ENCODE results near the gene TLCD5. TPM values are rescaled to one million over a fixed set of nuclear protein-coding genes. Genes with fewer than 3 reads are reported as not detected.

The TLCD5 gene
- total RNA-seq, 4 donors from 2014 or later, result 1.3 to 9.4 (median 1.5) TPM; not detected in 1

GRCh38 chr11:120381401-120381800 is 56.3 kb downstream of the TLCD5 start:
- no peak overlapping the region for H3K27ac ChIP-seq
- H3K4me3 ChIP-seq, result no peak overlapping the region
- no peaks in the 10 kb centered on the region for H3K36me3 ChIP-seq
- H3K27me3 ChIP-seq, result no peaks in the 10 kb centered on the region
- WGBS, 2 donors (ENCODE audit: low coverage in 1 of 2), result 72 to 86% methylated on average over 4 to 7 of the region's 7 CpGs
- in situ Hi-C loops (cut with MboI; ENCODE audit: low pct_ligation_motif_present in 1 of 4, low pct_unique_long_range_greater_than_20kb in 1 of 4, low sequenced_read_pairs in 3 of 4), result no loop called here
- DNase-seq, result no peak
- intact Hi-C loops (cut with DNase I; ENCODE audit: low total_unique reads), result no loop called here
- H3K9me3 ChIP-seq, result no peaks in the 10 kb centered on the region
- no peak for TF ChIP-seq POLR2A (IDR thresholded peaks at IDR 0.05)
- no peak for TF ChIP-seq POLR2AphosphoS5 (IDR thresholded peaks at IDR 0.05)
- H3K4me1 ChIP-seq, result peaks cover 4 to 41% (median 10%) of the 10 kb centered on the region in 4 donors

Small RNA genes within 50 kb of the gene (small RNA-seq; reads per million reads assigned to genes)
- 151 to 699 (median 368) reads per million in 4 donors for gene RF00100

Other genes with a start within 250 kb of the TLCD5 start
- 1 to 10 TPM in 2 of 4 donors, under 1 TPM in 1, not detected in 1; 0.75 to 7.8 (median 4.4) TPM for gene TRIM29, start 187.2 kb upstream of the TLCD5 start, total RNA-seq
- gene OAF, start 114.3 kb upstream of the TLCD5 start, total RNA-seq, result 100 to 1,000 TPM in 3 of 4 donors, 10 to 100 TPM in 1; 78.8 to 553 (median 287) TPM
- 1 to 10 TPM in 2 of 4 donors, not detected in 2; 1.9 to 2.2 TPM for gene POU2F3, start 85.2 kb upstream of the TLCD5 start, total RNA-seq
- 100 to 1,000 TPM in 2 of 4 donors, 10 to 100 TPM in 2; 75.9 to 116 (median 94.3) TPM for gene ARHGEF12, start 11.1 kb downstream of the TLCD5 start, total RNA-seq
- 1 to 10 TPM in 1 of 4 donors, not detected in 3; 2.6 TPM for gene GRIK4, start 186.4 kb downstream of the TLCD5 start, total RNA-seq